Spleen (tissue), 11 donors: ENCODE results near the gene TTLL12. TPM values are rescaled to one million over a fixed set of nuclear protein-coding genes. Genes with fewer than 3 reads are reported as not detected.

Source experiments
- DNase-seq: peaks from one replicate; pipeline ENCODE4 v3.0.0-alpha.2; 2020
- H3K27ac ChIP-seq, 8 donors: fragments of 200-600 bp; sonication (generic) in 7 of 8; 1 replicate in 4 of 8; 2 replicates in 4 of 8; pipeline versions ENCODE4 v1.5.0 to v1.8.0; 2016 to 2021; ENCODE audit warnings: inconsistent platforms in 4 of 8, mild to moderate bottlenecking in 4 of 8, moderate library complexity in 1 of 8
- H3K27me3 ChIP-seq, 7 donors: fragments of 200-600 bp; sonication (generic) in 6 of 7; replicated peaks in 1 of 7; 1 replicate in 4 of 7; 2 replicates in 3 of 7; pipeline versions ENCODE4 v1.5.0 to v1.8.0; 2016 to 2021; ENCODE audit warnings: inconsistent platforms in 3 of 7, mild to moderate bottlenecking in 1 of 7
- H3K36me3 ChIP-seq, 6 donors: fragments of 200-600 bp; sonication (generic) in 5 of 6; 1 replicate in 4 of 6; 2 replicates in 2 of 6; pipeline versions ENCODE4 v1.5.0 to v1.8.0; 2016 to 2021; ENCODE audit warnings: inconsistent platforms in 2 of 6
- H3K4me1 ChIP-seq, 6 donors: fragments of 200-600 bp; sonication (generic) in 5 of 6; 1 replicate in 3 of 6; 2 replicates in 3 of 6; pipeline versions ENCODE4 v1.5.0 to v1.8.0; 2016 to 2021; ENCODE audit warnings: inconsistent platforms in 3 of 6
- H3K4me3 ChIP-seq, 8 donors: fragments of 200-600 bp; sonication (generic) in 7 of 8; 1 replicate in 4 of 8; 2 replicates in 4 of 8; pipeline versions ENCODE4 v1.5.0 to v1.8.0; 2016 to 2021; ENCODE audit warnings: inconsistent platforms in 4 of 8, mild to moderate bottlenecking in 4 of 8, moderate library complexity in 2 of 8
- H3K9me3 ChIP-seq, 8 donors: fragments of 200-600 bp; sonication (generic) in 7 of 8; 1 replicate in 4 of 8; 2 replicates in 4 of 8; pipeline versions ENCODE4 v1.5.0 to v1.8.0; 2016 to 2021; ENCODE audit warnings: inconsistent platforms in 4 of 8
- CTCF ChIP-seq, 11 experiments: fragments of 200-600 bp in 7 of 11; fragments of 450-650 bp in 4 of 11; sonication (generic) in 4 of 11; IDR thresholded peaks in 8 of 11; conservative IDR thresholded peaks in 3 of 11; 1 replicate in 7 of 11; 2 replicates in 4 of 11; pipeline versions ENCODE4 v1.4.0 to v1.8.0; 2016 to 2021; ENCODE audit warnings: antibody characterized with exemption in 11 of 11, inconsistent platforms in 4 of 11, mild to moderate bottlenecking in 1 of 11
- POLR2A ChIP-seq, 3 donors: fragments of 450-650 bp; IDR thresholded peaks; one replicate each; pipeline ENCODE4 v1.5.1; 2017; ENCODE audit warnings: antibody characterized with exemption in 3 of 3, mild to moderate bottlenecking in 1 of 3
- POLR2AphosphoS5 ChIP-seq, 3 donors: sonication (generic); formaldehyde crosslinking; IDR thresholded peaks; one replicate each; pipeline ENCODE4 v1.5.1; 2017; ENCODE audit warnings: antibody characterized with exemption in 3 of 3
- WGBS, 5 donors: extraction: QIAGEN DNeasy Blood & Tissue Kit in 3 of 5; methylation state at CpG; one replicate each; pipeline versions ENCODE4 v1.1.5 to v1.1.7; 2013 to 2018; 5-methylcytosine and 5-hydroxymethylcytosine counted together
- intact Hi-C: fragments of 100-400 bp; cut with DNase I; formaldehyde crosslinking; loops from one replicate; pipeline ENCODE4 v1.15.0; 2023; ENCODE audit warnings: low total_unique reads
- polyA plus RNA-seq, 3 donors: library from polyadenylated mRNA; stranded (reverse); fragments of 200-250 nt; gene quantifications; one replicate each; pipeline ENCODE4 v1.2.1, GENCODE V29; 2013
- total RNA-seq, 7 donors: library from RNA; depleted of rRNA in 3 of 7; stranded (reverse); fragments of >200 nt in 3 of 7; fragmentation: NEBNext Ultra II Directional in 4 of 7; extraction: Animal tissue kit (Norgen Biotek cat#: 25700) in 4 of 7; gene quantifications; one replicate each; pipeline versions ENCODE4 v1.1.0 to v1.2.1, GENCODE V29; 2016 to 2021
- donor health status: healthy with polysubstance abuse.
- donor health status: DM: no; HTN: no; CAD: no; lungs with moderate emphysema.
- donor health status: DM: no; HTN: no; CAD: no.
- donor health status: Bipolar disorder and iron deficiency.
- donor health status: healthy.
- donor health status: DM: no; HTN: no; CAD: no.
- donor health status: DM: yes; HTN: yes; CAD: no.

Gene TTLL12
- total and polyA plus RNA-seq, 10 donors, result 8.7 to 21.6 (median 18.2) TPM

- peaks cover 0 to 16% (median 0%) of the 10 kb centered on the region in 6 donors for H3K36me3 ChIP-seq
- TF ChIP-seq POLR2AphosphoS5 (IDR thresholded peaks at IDR 0.05) (peak; percentile 73 to 89 (median 86)), POLR2A (IDR thresholded peaks at IDR 0.05) (no peak), CTCF (IDR thresholded peaks at IDR 0.05 in 8 of 11, conservative IDR thresholded peaks at IDR 0.05 in 3 of 11) (no peak)
- H3K4me1 ChIP-seq, result peaks cover 12 to 94% (median 71%) of the 10 kb centered on the region in 6 donors
- 1 to 2% (median 1%) methylated on average over 48 to 75 of the region's 75 CpGs for WGBS, 5 donors
- peak within 1 kb of the TSS; percentile 71 to 98 (median 92) for H3K4me3 ChIP-seq
- intact Hi-C loops, result no loop called here
- H3K27me3 ChIP-seq, result peaks cover 0 to 10% (median 0%) of the 10 kb centered on the region in 7 donors
- peak within 1 kb of the TSS; percentile 65 to 96 (median 93) for H3K27ac ChIP-seq
- DNase-seq, result peak; percentile 95
- H3K9me3 ChIP-seq, result no peaks in the 10 kb centered on the region
Measured at GRCh38 chr22:43151251-43152002, 35.5 kb downstream of the TTLL12 start, which contains the start of gene TSPO. TSPO (plus strand) TSS chr22:43151559; CDS start chr22:43159239, 7,680 bp downstream.

- H3K4me1 ChIP-seq, result peaks cover 12 to 94% (median 69%) of the 10 kb centered on the region in 6 donors
- H3K36me3 ChIP-seq, result peaks cover 0 to 10% (median 0%) of the 10 kb centered on the region in 6 donors
- no peaks in the 10 kb centered on the region for H3K9me3 ChIP-seq
- DNase-seq, result peak; percentile 81
- intact Hi-C loops, result no loop called here
- H3K27ac ChIP-seq, result peak overlapping the region; percentile 65 to 96 (median 93)
- TF ChIP-seq CTCF (IDR thresholded peaks at IDR 0.05 in 8 of 11, conservative IDR thresholded peaks at IDR 0.05 in 3 of 11) (no peak), POLR2AphosphoS5 (IDR thresholded peaks at IDR 0.05) (no peak), POLR2A (IDR thresholded peaks at IDR 0.05) (no peak)
- WGBS, 5 donors, result 67 to 86% (median 73%) methylated on average over 8 to 15 of the region's 15 CpGs
- peaks cover 0 to 10% (median 0%) of the 10 kb centered on the region in 7 donors for H3K27me3 ChIP-seq
- H3K4me3 ChIP-seq, result peak overlapping the region; percentile 71 to 98 (median 92)
Measured at GRCh38 chr22:43150731-43151206, 36.2 kb downstream of the TTLL12 start.

- Histone ChIP-seq H3K4me1 (peaks cover 12 to 90% (median 58%) of the 10 kb centered on the region in 6 donors), H3K4me3 (peak overlapping the region in 1 of 8 donors; percentile 44), H3K27ac (peak overlapping the region in 7 of 8 donors; percentile 24 to 96 (median 82)), H3K36me3 (no peaks in the 10 kb centered on the region), H3K9me3 (no peaks in the 10 kb centered on the region), H3K27me3 (peaks cover 0 to 10% (median 0%) of the 10 kb centered on the region in 7 donors)
- intact Hi-C loops, result no loop called here
- TF ChIP-seq CTCF (IDR thresholded peaks at IDR 0.05 in 8 of 11, conservative IDR thresholded peaks at IDR 0.05 in 3 of 11) (no peak), POLR2A (IDR thresholded peaks at IDR 0.05) (no peak), POLR2AphosphoS5 (IDR thresholded peaks at IDR 0.05) (peak; percentile 35 to 58 (median 38))
- peak; percentile 88 for DNase-seq
- WGBS, 5 donors, result 19 to 53% (median 32%) methylated on average over 5 to 6 of the region's 6 CpGs
Measured at GRCh38 chr22:43148581-43148980, 38.4 kb downstream of the TTLL12 start.

- Histone ChIP-seq H3K9me3 (no peaks in the 10 kb centered on the region), H3K27me3 (peaks cover 0 to 10% (median 0%) of the 10 kb centered on the region in 7 donors), H3K4me3 (peak overlapping the region in 2 of 8 donors; percentile 9 to 44), H3K36me3 (no peaks in the 10 kb centered on the region), H3K27ac (peak overlapping the region in 7 of 8 donors; percentile 67 to 96 (median 82)), H3K4me1 (peaks cover 12 to 93% (median 58%) of the 10 kb centered on the region in 6 donors)
- no peak for DNase-seq
- intact Hi-C loops, result no loop called here
- 23 to 57% (median 43%) methylated on average over 8 of the region's 8 CpGs for WGBS, 5 donors
- no peak for TF ChIP-seq CTCF (IDR thresholded peaks at IDR 0.05 in 8 of 11, conservative IDR thresholded peaks at IDR 0.05 in 3 of 11)
- peak in 1 of 3 donors; percentile 27 for TF ChIP-seq POLR2AphosphoS5 (IDR thresholded peaks at IDR 0.05)
- TF ChIP-seq POLR2A (IDR thresholded peaks at IDR 0.05), result no peak
Measured at GRCh38 chr22:43147821-43148220, 39.1 kb downstream of the TTLL12 start.
